Adrenal gland (tissue), 5 donors: ENCODE data around the gene IMPA2.

Experiments used
- CTCF ChIP-seq, 6 experiments: fragments of 450-650 bp in 4 of 6; fragments of 200-600 bp in 2 of 6; sonication (generic) in 1 of 6; IDR thresholded peaks; 1 replicate in 5 of 6; 2 replicates in 1 of 6; pipeline versions ENCODE4 v1.5.1 to v1.8.0; 2016 to 2021; ENCODE audit warnings: antibody characterized with exemption in 6 of 6, mild to moderate bottlenecking in 2 of 6, moderate library complexity in 1 of 6
- POLR2A ChIP-seq, 2 donors: fragments of 450-650 bp; IDR thresholded peaks; one replicate each; pipeline ENCODE4 v1.6.1; 2017; ENCODE audit warnings: antibody characterized with exemption in 2 of 2, mild to moderate bottlenecking in 2 of 2, moderate library complexity in 1 of 2
- donor health status: DM: no; HTN: no; CAD: no.

- TF ChIP-seq CTCF (IDR thresholded peaks at IDR 0.05) (no peak), POLR2A (IDR thresholded peaks at IDR 0.05) (no peak)
These were observed 86.4 kb downstream of the IMPA2 start for GRCh38 chr18:12067671-12068070.
